Progenitor cell of endocrine pancreas (in vitro differentiated cells): ENCODE results near the gene UCP3. TPM values are rescaled to one million over a fixed set of nuclear protein-coding genes. Genes with fewer than 3 reads are reported as not detected.

Experiments
- DNase-seq: peaks from one replicate; pipeline ENCODE4 v3.0.0; 2021; ENCODE audit warnings: low spot score; ENCODE audit not compliant: unreplicated experiment
- H3K27ac Mint-ChIP-seq: 2 replicates; pipeline ENCODE4 v1.8.0; 2021; ENCODE audit warnings: mild to moderate bottlenecking, moderate library complexity, mixed read lengths
- H3K27me3 Mint-ChIP-seq: 2 replicates; pipeline ENCODE4 v1.8.0; 2021; ENCODE audit warnings: mixed read lengths
- H3K36me3 Mint-ChIP-seq: 2 replicates; pipeline ENCODE4 v1.8.0; 2022; ENCODE audit warnings: mixed read lengths; ENCODE audit not compliant: insufficient read depth
- H3K4me1 Mint-ChIP-seq: 2 replicates; pipeline ENCODE4 v1.8.0; 2021; ENCODE audit warnings: low read depth, mixed read lengths
- H3K4me3 Mint-ChIP-seq: 2 replicates; pipeline ENCODE4 v1.8.0; 2021; ENCODE audit warnings: low read depth, mild to moderate bottlenecking, moderate library complexity, mixed read lengths
- H3K9me3 Mint-ChIP-seq: 2 replicates; pipeline ENCODE4 v1.8.0; 2021; ENCODE audit warnings: low read depth, mixed read lengths
- CTCF ChIP-seq: fragments of 200-600 bp; sonication (generic); IDR thresholded peaks from one replicate; pipeline ENCODE4 v1.5.0; 2021; ENCODE audit warnings: antibody characterized with exemption, mild to moderate bottlenecking; ENCODE audit not compliant: unreplicated experiment
- total RNA-seq: library from RNA; stranded (reverse); gene quantifications from 2 replicates; pipeline ENCODE4 v1.2.1, GENCODE V29; 2021

Gene UCP3
- total RNA-seq, 1 donor from 2014 or later: 4.3 TPM

DNA sequence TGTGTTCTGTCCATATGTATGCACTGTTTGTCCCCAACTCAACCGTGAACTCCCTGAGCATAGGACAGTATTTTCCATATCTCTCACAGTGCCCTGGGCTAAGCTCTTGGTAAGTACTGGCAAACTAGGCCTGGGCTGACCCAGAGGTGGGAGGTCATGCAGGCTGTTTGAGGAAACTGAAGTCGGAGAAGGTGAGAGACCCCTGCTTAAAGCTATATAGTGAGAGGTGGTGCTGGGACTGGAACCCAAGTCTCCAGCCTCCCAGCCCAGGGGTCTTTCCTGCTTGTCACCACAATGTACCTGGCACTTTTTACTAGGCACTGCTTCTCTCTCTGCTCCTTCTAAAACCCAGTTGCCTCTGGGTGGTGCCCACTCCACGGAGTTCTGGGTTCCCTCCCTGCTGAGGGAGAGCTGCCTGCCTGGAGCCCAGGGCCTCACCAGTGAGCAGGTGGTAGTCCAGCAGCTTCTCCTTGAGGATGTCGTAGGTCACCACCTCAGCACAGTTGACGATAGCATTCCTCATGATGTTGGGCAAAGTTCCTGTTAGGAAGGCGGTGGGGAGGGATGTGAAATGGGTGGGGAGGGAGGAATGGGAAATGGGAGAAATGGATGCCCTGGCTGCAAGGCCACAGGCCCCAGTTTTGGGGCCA lies 4.7 kb downstream of the UCP3 start:
- TF ChIP-seq CTCF: no peak
- no peak for DNase-seq
- H3K27me3 Mint-ChIP-seq: no peaks in the 10 kb centered on the region
- no peaks in the 10 kb centered on the region for H3K9me3 Mint-ChIP-seq
- H3K4me1 Mint-ChIP-seq: peaks cover 6% of the 10 kb centered on the region
- H3K4me3 Mint-ChIP-seq: no peak overlapping the region
- peaks cover 7% of the 10 kb centered on the region for H3K36me3 Mint-ChIP-seq
- H3K27ac Mint-ChIP-seq: no peak overlapping the region

GRCh38 chr11:74002832-74003231 lies 6.1 kb downstream of the UCP3 start:
- Mint-ChIP-seq H3K27ac (no peak overlapping the region), H3K27me3 (no peaks in the 10 kb centered on the region), H3K9me3 (no peaks in the 10 kb centered on the region), H3K36me3 (peaks cover 4% of the 10 kb centered on the region), H3K4me1 (peaks cover 4% of the 10 kb centered on the region), H3K4me3 (no peak overlapping the region)
- no peak for TF ChIP-seq CTCF
- DNase-seq: no peak

- Mint-ChIP-seq H3K27me3 (no peaks in the 10 kb centered on the region), H3K9me3 (no peaks in the 10 kb centered on the region), H3K36me3 (peaks cover 4% of the 10 kb centered on the region), H3K27ac (no peak overlapping the region), H3K4me3 (no peak overlapping the region), H3K4me1 (peaks cover 4% of the 10 kb centered on the region)
- DNase-seq: no peak
- no peak for TF ChIP-seq CTCF
Measured at GRCh38 chr11:74001822-74002286, 7.0 kb downstream of the UCP3 start.

- no peaks in the 10 kb centered on the region for H3K27me3 Mint-ChIP-seq
- peaks cover 4% of the 10 kb centered on the region for H3K36me3 Mint-ChIP-seq
- H3K27ac Mint-ChIP-seq: no peak overlapping the region
- H3K4me3 Mint-ChIP-seq: no peak overlapping the region
- no peak for TF ChIP-seq CTCF
- DNase-seq: no peak
- H3K4me1 Mint-ChIP-seq: no peaks in the 10 kb centered on the region
- H3K9me3 Mint-ChIP-seq: no peaks in the 10 kb centered on the region
Measured at GRCh38 chr11:74000307-74001133, 8.4 kb downstream of the UCP3 start.

DNA sequence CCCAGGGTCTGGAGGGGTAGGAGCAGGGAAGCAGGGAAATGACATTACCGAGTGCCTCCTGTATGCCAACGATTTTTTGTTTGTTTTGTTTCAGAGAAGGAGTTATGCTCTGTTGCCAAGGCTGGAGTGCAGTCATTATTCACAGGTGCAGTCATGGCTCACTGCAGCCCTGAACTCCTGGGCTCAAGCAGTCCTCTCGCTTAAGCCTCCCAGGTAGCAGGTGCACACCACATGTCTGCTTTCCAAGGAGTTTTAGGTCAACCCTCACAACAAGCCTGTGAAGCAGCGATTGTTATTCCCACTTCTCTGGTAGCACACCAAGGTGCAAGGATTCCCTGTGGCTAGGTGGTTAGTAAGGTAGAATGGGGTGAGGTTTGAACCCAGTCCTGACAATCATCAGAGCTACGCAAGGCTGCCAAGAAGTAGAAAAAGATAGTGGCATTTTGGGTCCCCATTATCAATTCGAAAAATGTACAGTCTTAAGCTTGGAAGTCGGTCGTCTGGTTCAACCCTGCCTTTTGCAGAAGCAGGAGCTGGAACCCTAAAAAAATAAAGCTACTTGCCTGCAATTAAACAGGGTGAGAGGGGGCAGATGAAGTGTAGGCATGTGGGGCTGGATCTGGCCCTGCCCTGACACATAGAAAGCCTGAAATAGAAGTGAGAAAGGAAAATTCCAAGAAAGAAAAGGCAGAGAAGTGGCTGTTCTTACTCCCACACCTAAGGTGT lies 9.1 kb downstream of the UCP3 start:
- no peaks in the 10 kb centered on the region for H3K9me3 Mint-ChIP-seq
- no peaks in the 10 kb centered on the region for H3K4me1 Mint-ChIP-seq
- H3K4me3 Mint-ChIP-seq: no peak overlapping the region
- DNase-seq: no peak
- peaks cover 4% of the 10 kb centered on the region for H3K36me3 Mint-ChIP-seq
- no peak overlapping the region for H3K27ac Mint-ChIP-seq
- TF ChIP-seq CTCF: no peak
- no peaks in the 10 kb centered on the region for H3K27me3 Mint-ChIP-seq
